ENCODE measurements around the gene ITGB2.

ITGB2 gene

DNA sequence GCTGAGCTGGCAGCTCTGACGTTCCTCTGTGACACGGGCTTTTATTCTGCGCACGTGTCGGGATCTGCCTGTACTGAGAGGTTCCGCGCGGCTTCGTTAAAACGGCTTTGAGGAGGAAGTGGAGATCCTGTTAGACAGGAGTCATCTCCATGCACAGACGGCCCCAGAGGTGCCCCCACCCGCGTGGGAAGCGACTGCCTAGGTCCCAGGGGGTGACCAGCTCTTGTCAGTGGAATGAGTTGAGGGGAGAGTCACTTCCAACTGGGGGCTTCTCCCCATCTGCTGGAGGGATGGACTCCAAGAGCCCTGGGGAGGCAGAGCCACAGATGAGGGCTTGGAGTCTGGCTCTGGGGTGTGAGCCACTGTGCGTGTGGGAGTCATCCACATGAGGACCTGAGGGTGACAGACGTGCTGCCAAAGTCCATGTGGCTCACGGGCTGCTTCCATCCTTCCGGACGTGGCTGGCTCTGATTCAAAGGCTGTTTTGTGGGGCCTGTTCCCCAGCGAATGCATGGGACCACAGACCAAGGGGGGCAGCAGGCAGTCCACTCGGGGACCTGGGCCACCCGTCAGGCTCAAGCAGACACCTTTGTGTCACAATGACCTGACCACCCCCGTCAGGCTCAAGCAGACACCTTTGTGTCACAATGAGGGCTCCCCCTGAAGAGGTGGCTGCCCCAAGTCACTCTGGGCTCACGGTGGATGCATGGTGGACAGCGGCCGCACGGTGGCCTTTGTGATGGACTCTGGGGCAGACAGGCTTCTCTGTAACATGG, 74.0 kb downstream of the ITGB2 start:
- DNase-seq (ENCODE audit: low read depth), result peak; percentile 21

DNA sequence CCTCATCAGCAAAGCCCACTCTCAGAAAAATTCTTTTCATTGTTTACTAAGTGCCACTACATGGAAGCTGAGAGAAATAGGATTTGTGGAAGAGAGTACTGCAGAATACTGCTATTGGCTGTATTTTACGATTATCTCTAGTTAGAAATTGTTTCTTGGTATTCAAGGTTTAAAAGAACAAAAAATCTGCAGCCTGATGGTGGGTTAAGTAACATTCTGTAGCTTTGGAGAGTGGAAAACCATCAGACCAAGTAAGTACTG, 74.5 kb downstream of the ITGB2 start:
- no peak for DNase-seq (ENCODE audit: low read depth)

- peak; percentile 21 for DNase-seq (ENCODE audit: low read depth)
Observed at GRCh38 chr21:44845418-44846223, 75.1 kb downstream of the ITGB2 start.

DNA sequence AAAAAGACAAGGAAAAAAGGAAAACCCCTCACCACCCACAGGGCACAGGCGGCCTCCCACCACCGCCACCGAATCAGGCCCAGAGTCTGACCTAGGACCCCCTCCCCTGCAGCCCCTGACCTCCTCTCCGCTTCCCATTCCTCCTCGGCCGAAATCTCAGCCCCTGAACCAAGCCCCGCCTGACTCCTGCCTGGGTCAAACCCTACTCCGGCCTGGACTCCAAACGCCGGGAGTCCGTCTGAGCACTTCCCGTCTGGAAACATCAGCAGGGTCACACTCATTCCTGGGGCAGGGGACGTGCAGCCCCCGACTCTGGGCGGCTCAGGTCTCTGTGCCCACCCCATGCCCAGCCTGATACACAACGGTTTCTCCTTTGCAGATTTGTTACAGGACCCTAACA, 76.4 kb downstream of the ITGB2 start:
- DNase-seq (ENCODE audit: low read depth), result no peak

GRCh38 chr21:44842721-44843445, 77.8 kb downstream of the ITGB2 start:
- no peak for DNase-seq (ENCODE audit: low read depth)

DNA sequence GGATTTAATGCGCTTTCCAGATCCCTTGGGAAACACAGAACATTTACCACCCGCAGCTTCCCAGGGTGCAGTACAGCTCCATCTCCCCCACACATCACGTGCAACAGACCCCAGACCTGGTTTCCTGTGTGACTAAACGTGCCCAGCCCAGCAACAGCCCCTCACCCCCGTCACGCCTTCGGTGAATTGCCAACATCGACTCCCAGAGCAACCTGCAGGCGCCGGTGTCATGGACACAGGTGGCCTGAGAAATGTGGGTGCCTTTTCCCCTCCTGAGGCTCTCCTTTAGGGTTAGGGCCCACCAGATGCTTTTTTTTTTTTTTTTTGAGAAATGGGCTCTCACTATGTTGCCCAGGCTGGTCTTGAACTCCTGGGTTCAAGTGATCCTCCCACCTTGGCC, 78.6 kb downstream of the ITGB2 start:
- no peak for DNase-seq (ENCODE audit: low read depth)

DNA sequence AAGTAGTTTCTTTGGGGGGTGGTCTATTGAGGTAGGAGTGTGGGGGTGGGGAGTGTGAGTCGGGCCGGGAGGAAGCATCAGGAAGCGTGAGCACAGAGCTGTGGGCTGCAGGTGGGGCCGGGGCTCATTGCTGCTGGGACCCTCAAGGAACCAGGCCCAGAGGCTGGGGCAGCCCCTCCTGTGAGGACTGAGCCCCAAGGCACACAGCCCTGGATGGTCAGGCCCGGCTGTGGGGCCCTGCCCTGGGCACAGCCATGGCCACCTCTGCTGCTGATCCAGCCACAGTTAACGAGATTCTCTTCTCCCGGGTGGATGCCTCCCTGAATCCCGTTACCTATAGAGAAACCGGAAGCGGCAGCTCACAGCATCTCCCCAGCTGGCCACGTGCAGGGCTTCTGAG, 79.9 kb downstream of the ITGB2 start:
- no peak for DNase-seq (ENCODE audit: low read depth)

- no peak for DNase-seq (ENCODE audit: low read depth)
Observed at GRCh38 chr21:44838951-44839350, 81.7 kb downstream of the ITGB2 start.

DNA sequence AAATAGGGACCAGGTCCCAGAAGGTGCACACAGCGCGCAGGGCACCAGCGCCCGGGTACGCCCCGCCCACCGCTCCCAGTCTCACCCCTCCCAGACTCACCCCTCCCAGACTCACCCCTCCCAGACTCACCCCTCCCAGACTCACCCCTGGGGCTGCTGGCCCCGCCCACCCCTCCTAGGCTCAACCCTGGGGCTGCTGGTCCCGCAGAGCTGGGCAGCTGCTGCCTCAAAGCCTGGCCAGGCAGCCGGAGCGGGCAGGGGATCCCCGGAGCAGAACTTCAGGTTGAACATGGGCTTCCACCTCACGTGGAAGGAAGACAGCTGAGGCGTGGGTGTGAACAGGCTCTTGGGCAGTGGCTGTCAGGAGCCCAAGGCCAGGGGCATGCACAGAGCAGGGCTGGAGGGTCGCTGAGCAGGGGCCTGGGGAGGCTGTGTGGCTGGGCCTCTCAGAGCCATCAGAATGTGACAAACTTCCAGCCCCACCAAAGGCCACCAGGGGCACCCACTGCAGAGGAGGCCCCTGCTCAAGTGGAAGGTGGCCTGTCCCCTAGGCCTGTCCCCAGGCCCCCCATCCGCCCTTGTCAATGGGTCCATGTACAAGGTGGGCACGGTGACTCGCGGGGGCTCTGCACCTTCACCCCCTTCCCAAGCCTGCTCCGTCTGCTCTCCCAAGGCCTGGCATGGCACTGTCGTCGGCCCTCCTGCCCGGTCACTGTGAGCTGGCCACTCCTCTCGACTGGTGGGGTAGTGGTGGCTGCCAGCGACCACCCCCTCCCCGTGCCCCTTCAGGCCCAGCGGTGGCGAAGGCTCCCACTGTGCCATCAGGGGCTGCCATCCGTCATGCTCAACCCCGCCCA, 82.4 kb downstream of the ITGB2 start:
- DNase-seq (ENCODE audit: low read depth), result no peak

GRCh38 chr21:44837537-44837936, 83.2 kb downstream of the ITGB2 start:
- no peak for DNase-seq (ENCODE audit: low read depth)

DNA sequence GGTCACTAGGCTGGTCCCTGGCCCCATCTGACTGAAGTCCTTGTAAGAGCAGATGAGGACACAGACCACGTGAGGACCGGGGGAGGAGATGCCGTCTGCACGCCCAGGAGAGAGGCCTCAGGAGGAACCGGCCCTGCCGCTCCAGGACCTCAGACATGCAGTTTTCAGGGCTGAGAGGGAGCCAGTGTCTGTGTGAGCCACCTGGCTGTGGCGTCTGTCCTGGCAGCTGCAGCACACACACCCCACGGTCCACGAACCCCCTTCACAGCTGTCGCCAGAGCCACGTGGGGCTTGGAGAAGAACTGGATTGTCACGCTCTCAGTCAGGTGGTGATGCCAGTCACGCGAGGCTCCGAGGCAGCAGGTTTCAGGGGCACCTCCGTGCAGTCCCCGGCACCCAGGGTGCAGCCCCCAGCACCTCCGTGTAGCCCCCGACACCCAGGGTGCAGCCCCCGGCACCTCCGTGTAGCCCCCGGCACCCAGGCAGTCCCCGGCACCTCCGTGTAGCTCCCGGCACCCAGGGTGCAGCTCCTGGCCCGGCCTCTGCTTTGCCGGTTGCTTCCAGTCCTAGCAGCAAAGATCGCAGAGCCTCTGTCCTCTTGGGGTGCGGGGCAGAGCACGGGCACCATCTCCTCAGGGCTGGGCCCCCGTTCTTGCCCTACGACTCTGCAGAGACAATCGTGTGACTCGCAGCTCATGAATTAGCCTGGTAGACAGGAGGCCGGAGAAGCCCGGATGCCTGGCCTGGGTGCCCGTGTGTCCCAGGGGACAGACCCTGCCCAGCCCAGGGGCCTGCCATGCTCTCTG, 83.8 kb downstream of the ITGB2 start:
- DNase-seq (ENCODE audit: low read depth), result no peak

DNA sequence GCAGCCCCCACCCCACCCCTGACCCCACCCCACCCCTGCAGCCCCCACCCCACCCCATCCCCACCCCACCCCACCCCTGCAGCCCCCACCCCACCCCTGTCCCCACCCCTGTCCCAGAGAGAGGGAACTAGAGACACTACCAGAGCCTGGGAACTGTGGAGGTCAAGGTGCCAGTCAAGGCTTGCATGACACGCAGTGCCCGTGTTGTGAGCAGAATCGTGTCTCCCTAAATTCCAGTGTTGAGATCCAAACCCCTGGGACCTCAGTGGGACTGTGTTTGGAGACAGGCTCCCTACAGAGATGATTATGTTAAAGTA, 84.4 kb downstream of the ITGB2 start:
- no peak for DNase-seq (ENCODE audit: low read depth)
